DND-41 (cell line): Measurements from ENCODE around the gene MACROD2.

Source experiments
- EZH2 ChIP-seq: IDR thresholded peaks from 3 replicates; pipeline ENCODE4 v1.6.1; 2012; ENCODE audit warnings: borderline replicate concordance, low read depth, mild to moderate bottlenecking, moderate library complexity, low read length, inconsistent platforms; ENCODE audit not compliant: severe bottlenecking
- TF ChIP-seq, protein P1 (sequence below): IDR thresholded peaks from 2 replicates; pipeline ENCODE4 v1.5.1; 2012; ENCODE audit warnings: borderline replicate concordance, low read length, moderate library complexity, mild to moderate bottlenecking; ENCODE audit not compliant: poor library complexity, severe bottlenecking; ENCODE audit errors: extremely low read depth

DNA sequence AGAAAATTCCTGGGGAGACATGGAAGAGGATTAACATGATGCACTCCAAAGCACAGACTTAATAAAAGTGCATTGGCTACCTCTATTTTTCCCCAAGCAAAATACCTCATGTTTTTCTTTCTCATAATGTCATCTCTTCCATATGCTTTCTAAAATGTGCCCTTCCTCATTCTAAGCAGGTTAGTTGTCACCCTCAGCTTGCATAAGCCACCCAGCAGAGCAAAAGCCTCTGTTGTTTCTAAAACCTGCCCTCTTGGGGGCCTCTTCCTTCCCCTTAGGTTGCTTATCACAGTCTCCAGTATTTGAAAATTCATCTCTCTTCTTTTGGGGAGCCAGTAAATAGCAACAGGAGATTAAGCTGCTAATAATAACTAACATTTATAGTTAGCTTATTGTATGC, 525.7 kb downstream of the MACROD2 start:
- TF ChIP-seq, protein P1, sequence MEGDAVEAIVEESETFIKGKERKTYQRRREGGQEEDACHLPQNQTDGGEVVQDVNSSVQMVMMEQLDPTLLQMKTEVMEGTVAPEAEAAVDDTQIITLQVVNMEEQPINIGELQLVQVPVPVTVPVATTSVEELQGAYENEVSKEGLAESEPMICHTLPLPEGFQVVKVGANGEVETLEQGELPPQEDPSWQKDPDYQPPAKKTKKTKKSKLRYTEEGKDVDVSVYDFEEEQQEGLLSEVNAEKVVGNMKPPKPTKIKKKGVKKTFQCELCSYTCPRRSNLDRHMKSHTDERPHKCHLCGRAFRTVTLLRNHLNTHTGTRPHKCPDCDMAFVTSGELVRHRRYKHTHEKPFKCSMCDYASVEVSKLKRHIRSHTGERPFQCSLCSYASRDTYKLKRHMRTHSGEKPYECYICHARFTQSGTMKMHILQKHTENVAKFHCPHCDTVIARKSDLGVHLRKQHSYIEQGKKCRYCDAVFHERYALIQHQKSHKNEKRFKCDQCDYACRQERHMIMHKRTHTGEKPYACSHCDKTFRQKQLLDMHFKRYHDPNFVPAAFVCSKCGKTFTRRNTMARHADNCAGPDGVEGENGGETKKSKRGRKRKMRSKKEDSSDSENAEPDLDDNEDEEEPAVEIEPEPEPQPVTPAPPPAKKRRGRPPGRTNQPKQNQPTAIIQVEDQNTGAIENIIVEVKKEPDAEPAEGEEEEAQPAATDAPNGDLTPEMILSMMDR = no peak
- TF ChIP-seq EZH2 = no peak
